GM12878 (cell line): ENCODE data around the gene TP63. TPM values are rescaled to one million over a fixed set of nuclear protein-coding genes. Genes with fewer than 3 reads are reported as not detected.
A peak's percentile ranks its signal among the peaks of the same experiment; 100 is the strongest.

ENCODE experiments used
- ATAC-seq: fragments of 200-7000 bp; cut with Tn5 transposase; 3 replicates; pipeline ENCODE4 v1.9.1; 2020; ENCODE audit warnings: mild to moderate bottlenecking, moderate library complexity
- BruUV-seq: library from RNA; stranded (reverse); fragments of 400-500 nt; replicated peaks from 2 replicates; lab custom pipeline; 2021; lab: Mats Ljungman, UMichigan
- CTCF ChIA-PET: fragments of 300-600 bp; sonication (Branson Sonifier 250); formaldehyde crosslinking; extraction: SDS; loops from one replicate; lab custom pipeline; 2021; ENCODE audit warnings: inconsistent platforms; lab: Yijun Ruan, JAX
- POLR2A ChIA-PET: fragments of 350-600 bp; formaldehyde crosslinking; extraction: SDS; loops from one replicate; lab custom pipeline; 2021; ENCODE audit warnings: inconsistent platforms; lab: Charles Lee
- RAD21 ChIA-PET: fragments of 300-600 bp; sonication (Branson Sonifier 250); formaldehyde crosslinking; loops from one replicate; lab custom pipeline; 2023; ENCODE audit warnings: antibody characterized with exemption; ENCODE audit not compliant: unreplicated experiment; lab: Charles Lee
- SMC1A ChIA-PET: fragments of 300-600 bp; sonication (Branson Sonifier 250); formaldehyde crosslinking; loops from one replicate; lab custom pipeline; 2023; ENCODE audit not compliant: unreplicated experiment, uncharacterized antibody; lab: Charles Lee
- DNase-seq: peaks from one replicate; pipeline ENCODE4 v3.0.0-alpha.2; 2011; ENCODE audit warnings: low read depth, low spot score
- FAIRE-seq: peaks from 3 replicates; lab custom pipeline; 2011; peaks lifted over from hg19 to GRCh38; lab: Jason Lieb, UNC
- H2AFZ ChIP-seq: 2 replicates; pipeline ENCODE4 v1.6.0; 2011; ENCODE audit warnings: low read depth, low read length, control low read depth; ENCODE audit not compliant: control insufficient read depth
- H3K27ac ChIP-seq: 2 replicates; pipeline ENCODE4 v1.5.1; 2011; ENCODE audit warnings: control low read depth; ENCODE audit not compliant: control insufficient read depth, insufficient read depth
- H3K27me3 ChIP-seq, 2 experiments: replicated peaks in 1 of 2; 2 replicates each; pipeline versions ENCODE4 v1.6.0 to v1.6.1; 2011; ENCODE audit warnings: low read length in 1 of 2; ENCODE audit not compliant: control insufficient read depth in 2 of 2, insufficient read depth in 2 of 2
- H3K36me3 ChIP-seq, 2 experiments: 2 replicates each; pipeline ENCODE4 v1.5.1; 2011; ENCODE audit warnings: low read length in 1 of 2; ENCODE audit not compliant: control insufficient read depth in 2 of 2, insufficient read depth in 2 of 2
- H3K4me1 ChIP-seq: 2 replicates; pipeline ENCODE4 v1.6.1; 2011; ENCODE audit warnings: mild to moderate bottlenecking, low read length, moderate library complexity, mixed read lengths; ENCODE audit not compliant: control insufficient read depth, insufficient read depth
- H3K4me2 ChIP-seq: 2 replicates; pipeline ENCODE4 v1.6.0; 2011; ENCODE audit warnings: control low read depth; ENCODE audit not compliant: control insufficient read depth, insufficient read depth
- H3K4me3 ChIP-seq: fragments of 200-600 bp; sonication (generic); 2 replicates; pipeline ENCODE4 v1.5.1; 2016
- H3K79me2 ChIP-seq: 2 replicates; pipeline ENCODE4 v1.6.0; 2011; ENCODE audit warnings: low read length; ENCODE audit not compliant: control insufficient read depth, insufficient read depth
- H3K9ac ChIP-seq: 2 replicates; pipeline ENCODE4 v1.8.0; 2011; ENCODE audit warnings: low read length, control low read depth, mixed read lengths; ENCODE audit not compliant: control insufficient read depth, insufficient read depth
- H3K9me3 ChIP-seq: replicated peaks from 3 replicates; pipeline ENCODE4 v1.5.1; 2011; ENCODE audit warnings: mild to moderate bottlenecking, low read length; ENCODE audit not compliant: control insufficient read depth, insufficient read depth
- H4K20me1 ChIP-seq: 2 replicates; pipeline ENCODE4 v1.6.0; 2011; ENCODE audit not compliant: control insufficient read depth, insufficient read depth
- CTCF ChIP-seq, 3 experiments: IDR thresholded peaks in 2 of 3; conservative IDR thresholded peaks in 1 of 3; 2 replicates each; pipeline ENCODE4 v1.5.1; 2011; ENCODE audit warnings: low read depth in 3 of 3, low read length in 3 of 3, mild to moderate bottlenecking in 3 of 3, control low read depth in 2 of 3, moderate library complexity in 2 of 3, inconsistent platforms in 1 of 3, mixed read lengths in 1 of 3; ENCODE audit not compliant: control insufficient read depth in 2 of 3, insufficient read depth in 1 of 3; ENCODE audit errors: extremely low read depth in 1 of 3
- GATAD2B ChIP-seq: fragments of 450-650 bp; conservative IDR thresholded peaks from 2 replicates; pipeline ENCODE4 v1.6.1; 2017; ENCODE audit warnings: low read depth, mild to moderate bottlenecking, moderate library complexity
- HCFC1 ChIP-seq: fragments of 150-350 bp; IDR thresholded peaks from 2 replicates; pipeline ENCODE4 v1.6.1; 2014; ENCODE audit warnings: low read length
- JUND ChIP-seq: IDR thresholded peaks from 2 replicates; pipeline ENCODE4 v1.6.1; 2012; ENCODE audit warnings: low read depth, mild to moderate bottlenecking, low read length, improper control_type of control experiment, moderate library complexity
- MEF2A ChIP-seq: IDR thresholded peaks from 2 replicates; pipeline ENCODE4 v1.6.1; 2011; ENCODE audit warnings: low read depth, mild to moderate bottlenecking, low read length, moderate library complexity; ENCODE audit not compliant: insufficient read depth
- RAD21 ChIP-seq: IDR thresholded peaks from 2 replicates; pipeline ENCODE4 v1.6.1; 2011; ENCODE audit warnings: mild to moderate bottlenecking, low read depth, low read length, moderate library complexity; ENCODE audit not compliant: insufficient read depth
- WGBS: methylation state at CpG from one replicate; pipeline ENCODE4 v1.1.6; 2016; ENCODE audit warnings: low lambda C conversion rate; ENCODE audit not compliant: insufficient replicate concordance, insufficient coverage; ENCODE audit errors: missing lambda C conversion rate; 5-methylcytosine and 5-hydroxymethylcytosine counted together
- in situ Hi-C: fragments of 300-500 bp; cut with MboI; formaldehyde crosslinking; loops from 9 replicates; pipeline ENCODE4 v1.14.3; 2018; ENCODE audit warnings: mixed read lengths
- intact Hi-C: fragments of 100-400 bp; cut with micrococcal nuclease; formaldehyde crosslinking; loops from one replicate; pipeline ENCODE4 v1.14.2; 2022; ENCODE audit not compliant: unreplicated experiment
- polyA plus RNA-seq, 11 experiments: library from polyadenylated mRNA; depleted of rRNA in 4 of 11; unstranded in 6 of 11; stranded (reverse) in 5 of 11; fragments of >200 nt; fragmentation: Nextera tagmentation in 4 of 11; fragmentation: Illumina TruSeq in 1 of 11; extraction: Ambion mirVana in 4 of 11; extraction: Trizol in 1 of 11; gene quantifications; 1 replicate in 1 of 11; 2 replicates in 10 of 11; pipeline versions ENCODE4 v1.2.1 to v1.2.3, GENCODE V29; 2011 to 2016; ENCODE audit warnings: inconsistent platforms in 2 of 11, missing spikeins in 2 of 11, low read depth in 1 of 11
- total RNA-seq, 4 experiments: library from RNA; depleted of rRNA in 3 of 4; stranded (reverse); fragments of >200 nt in 3 of 4; fragmentation: Illumina TruSeq in 1 of 4; extraction: Trizol in 1 of 4; gene quantifications; 2 replicates each; pipeline versions ENCODE4 v1.2.1 to v1.2.3, GENCODE V29; 2013 to 2021

Gene TP63
- total and polyA plus RNA-seq, 10 of the 15 experiments (the other 5 are each of a cell fraction or from before 2014, with no cell fraction given): 1.4 to 10.8 (median 6.2) TPM

GRCh38 chr3:189687475-189687874 lies 56.3 kb downstream of the TP63 start:
- in situ Hi-C loops (no loop called here), intact Hi-C loops (loop anchor here (5.0 kb wide), 1 partner anchor 260 kb away; no protein-coding TSS in a partner anchor)
- no peaks in the 10 kb centered on the region for H3K36me3 ChIP-seq
- no peaks in the 10 kb centered on the region for H3K9me3 ChIP-seq
- H3K27ac ChIP-seq: no peak overlapping the region
- no peaks in the 10 kb centered on the region for H3K4me1 ChIP-seq
- H3K79me2 ChIP-seq: no peaks in the 10 kb centered on the region
- 76% methylated on average over 4 of the region's 4 CpGs for WGBS
- DNase-seq (no peak), FAIRE-seq (peak; percentile 31), ATAC-seq (no peak; the same call in 2 of the 3 replicates)
- no peaks in the 10 kb centered on the region for H4K20me1 ChIP-seq
- no peak overlapping the region for H3K4me2 ChIP-seq
- no peak overlapping the region for H2AFZ ChIP-seq
- ChIA-PET POLR2A (interaction anchor here (1.0 kb wide), 1 partner anchor 68 kb away, joined by 3 read pairs; no protein-coding TSS in a partner anchor), RAD21 (no interaction called here), CTCF (interaction anchor here (1.1 to 3.7 kb wide), 6 partner anchors 12 to 415 kb away, joined by 3 to 19 read pairs (median 8); no protein-coding TSS in a partner anchor), SMC1A (interaction anchor here (0.7 to 2.4 kb wide), 9 partner anchors 8 to 261 kb away, joined by 3 to 17 read pairs (median 5); no protein-coding TSS in a partner anchor)
- H3K4me3 ChIP-seq: no peak overlapping the region
- H3K9ac ChIP-seq: no peak overlapping the region
- peak; percentile 53; the same call in 1 of the 2 replicates for TF ChIP-seq RAD21
- TF ChIP-seq JUND: no peak
- TF ChIP-seq HCFC1: no peak
- TF ChIP-seq GATAD2B: no peak
- TF ChIP-seq CTCF (IDR thresholded peaks at IDR 0.05 in 2 of 3, conservative IDR thresholded peaks at IDR 0.05 in 1 of 3; ENCODE audit: control insufficient read depth in 2 of 3, extremely low read depth in 1 of 3, insufficient read depth in 1 of 3, low read depth in 3 of 3, low read length in 3 of 3): 0 out of 6 replicates have a peak, but pooled peaks of 1 of the 3 experiments have one; percentile 6
- 0 out of 2 replicates have a peak, but pooled peaks have one; percentile 11 for TF ChIP-seq MEF2A
- no TSS peak for BruUV-seq
- H3K27me3 ChIP-seq: no peaks in the 10 kb centered on the region
